Parathyroid adenoma (tissue), 2 donors: ENCODE results near the gene TMEM184B.

Source experiments
- H2AFZ ChIP-seq: fragments of 300-600 bp; sonication (generic); one replicate; pipeline ENCODE4 v1.7.0; 2017; ENCODE audit warnings: antibody characterized with exemption, mild to moderate bottlenecking
- H3K27ac ChIP-seq: fragments of 300-600 bp; sonication (generic); one replicate; pipeline ENCODE4 v1.7.0; 2017
- H3K27me3 ChIP-seq: fragments of 300-600 bp; sonication (generic); one replicate; pipeline ENCODE4 v1.7.0; 2017; ENCODE audit warnings: low read length; ENCODE audit not compliant: control insufficient read depth, insufficient read depth
- H3K36me3 ChIP-seq: fragments of 300-600 bp; sonication (generic); one replicate; pipeline ENCODE4 v1.7.0; 2017; ENCODE audit warnings: low read length; ENCODE audit not compliant: control insufficient read depth, insufficient read depth
- H3K4me1 ChIP-seq: fragments of 300-600 bp; sonication (generic); one replicate; pipeline ENCODE4 v1.7.0; 2017; ENCODE audit warnings: control low read depth
- H3K4me2 ChIP-seq: fragments of 300-600 bp; sonication (generic); one replicate; pipeline ENCODE4 v1.7.0; 2017; ENCODE audit warnings: low read length
- H3K4me3 ChIP-seq: fragments of 300-600 bp; sonication (generic); one replicate; pipeline ENCODE4 v1.7.0; 2017; ENCODE audit warnings: low read depth, low read length
- H3K79me2 ChIP-seq: fragments of 300-600 bp; sonication (generic); one replicate; pipeline ENCODE4 v1.7.0; 2017; ENCODE audit warnings: control low read depth
- H3K9ac ChIP-seq: fragments of 300-600 bp; sonication (generic); one replicate; pipeline ENCODE4 v1.7.0; 2017; ENCODE audit warnings: mild to moderate bottlenecking
- H3K9me3 ChIP-seq: fragments of 300-600 bp; sonication (generic); one replicate; pipeline ENCODE4 v1.7.0; 2017; ENCODE audit warnings: low read length; ENCODE audit not compliant: control insufficient read depth
- CTCF ChIP-seq: fragments of 300-600 bp; sonication (generic); IDR thresholded peaks from one replicate; pipeline ENCODE4 v1.7.0; 2017; ENCODE audit warnings: antibody characterized with exemption, mild to moderate bottlenecking
- donor health status: primary hyperparathyroidism.

Gene TMEM184B

GRCh38 chr22:38201711-38202436 lies 70.9 kb downstream of the TMEM184B start, which contains the start of gene MAFF:
Gene MAFF, plus strand, starts transcription at chr22:38201994. Its CDS starts 11,860 bp downstream, at chr22:38213854.
- Histone ChIP-seq H3K27me3 (no peaks in the 10 kb centered on the region), H3K9ac (no peak within 1 kb of the TSS)
- no peak for TF ChIP-seq CTCF

GRCh38 chr22:38201371-38201710 lies 71.5 kb downstream of the TMEM184B start:
- no peak for TF ChIP-seq CTCF
- H3K9me3 ChIP-seq: no peaks in the 10 kb centered on the region
- peak overlapping the region; percentile 54 for H3K4me2 ChIP-seq
- no peaks in the 10 kb centered on the region for H3K79me2 ChIP-seq
- no peaks in the 10 kb centered on the region for H3K4me1 ChIP-seq
- H3K4me3 ChIP-seq: no peak overlapping the region
- peak overlapping the region; percentile 73 for H2AFZ ChIP-seq
- H3K27me3 ChIP-seq: no peaks in the 10 kb centered on the region
- no peak overlapping the region for H3K9ac ChIP-seq
- peak overlapping the region; percentile 88 for H3K27ac ChIP-seq
- H3K36me3 ChIP-seq: no peaks in the 10 kb centered on the region

More at GRCh38 chr22:38201711-38202436, 70.9 kb downstream of the TMEM184B start, which contains the start of gene MAFF:
- Histone ChIP-seq H3K36me3 (no peaks in the 10 kb centered on the region), H3K79me2 (no peaks in the 10 kb centered on the region), H3K27ac (peak within 1 kb of the TSS; percentile 88), H3K9me3 (no peaks in the 10 kb centered on the region), H3K4me1 (no peaks in the 10 kb centered on the region), H2AFZ (peak within 1 kb of the TSS; percentile 76), H3K4me2 (peak within 1 kb of the TSS; percentile 99), H3K4me3 (peak within 1 kb of the TSS; percentile 64)

GRCh38 chr22:38199826-38200559 lies 72.8 kb downstream of the TMEM184B start:
- Histone ChIP-seq H3K4me3 (no peak overlapping the region), H3K36me3 (no peaks in the 10 kb centered on the region)
- TF ChIP-seq CTCF: no peak

GRCh38 chr22:38196791-38197419 lies 75.9 kb downstream of the TMEM184B start:
- Histone ChIP-seq H3K4me2 (no peak overlapping the region), H3K27ac (no peak overlapping the region), H3K4me3 (no peak overlapping the region), H3K9ac (no peak overlapping the region), H3K4me1 (no peaks in the 10 kb centered on the region), H3K9me3 (no peaks in the 10 kb centered on the region), H3K36me3 (no peaks in the 10 kb centered on the region), H3K79me2 (no peaks in the 10 kb centered on the region), H3K27me3 (no peaks in the 10 kb centered on the region), H2AFZ (no peak overlapping the region)
- TF ChIP-seq CTCF: no peak

More at GRCh38 chr22:38199826-38200559, 72.8 kb downstream of the TMEM184B start:
- H3K9ac ChIP-seq: no peak overlapping the region
- no peaks in the 10 kb centered on the region for H3K79me2 ChIP-seq
- H3K9me3 ChIP-seq: no peaks in the 10 kb centered on the region
- no peak overlapping the region for H3K27ac ChIP-seq
- no peaks in the 10 kb centered on the region for H3K27me3 ChIP-seq
- no peaks in the 10 kb centered on the region for H3K4me1 ChIP-seq
- H3K4me2 ChIP-seq: no peak overlapping the region
- H2AFZ ChIP-seq: no peak overlapping the region
